ENCODE measurements around the gene TSHZ2.

Gene TSHZ2

DNA sequence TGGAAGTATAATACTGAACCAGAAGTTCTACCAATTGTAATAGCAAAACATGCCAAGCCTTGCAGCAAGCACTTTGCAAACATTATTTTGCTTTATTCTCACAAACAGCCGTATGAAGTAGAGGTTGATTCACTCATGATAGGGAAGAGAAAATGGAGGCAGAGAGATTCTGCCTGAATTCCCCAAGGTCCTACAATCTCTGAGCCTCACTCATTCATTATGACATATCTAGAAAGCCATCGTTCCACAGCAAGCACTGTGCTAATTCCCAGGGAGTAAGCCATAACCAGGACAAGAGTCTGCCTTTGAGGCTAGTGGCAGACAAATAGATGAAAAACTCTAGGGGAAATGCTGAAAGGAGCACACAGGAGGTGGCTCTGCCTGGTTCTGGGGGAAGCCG, 288.0 kb downstream of the TSHZ2 start:
- no peak overlapping the region for H3K27ac ChIP-seq
- TF ChIP-seq, protein P1, sequence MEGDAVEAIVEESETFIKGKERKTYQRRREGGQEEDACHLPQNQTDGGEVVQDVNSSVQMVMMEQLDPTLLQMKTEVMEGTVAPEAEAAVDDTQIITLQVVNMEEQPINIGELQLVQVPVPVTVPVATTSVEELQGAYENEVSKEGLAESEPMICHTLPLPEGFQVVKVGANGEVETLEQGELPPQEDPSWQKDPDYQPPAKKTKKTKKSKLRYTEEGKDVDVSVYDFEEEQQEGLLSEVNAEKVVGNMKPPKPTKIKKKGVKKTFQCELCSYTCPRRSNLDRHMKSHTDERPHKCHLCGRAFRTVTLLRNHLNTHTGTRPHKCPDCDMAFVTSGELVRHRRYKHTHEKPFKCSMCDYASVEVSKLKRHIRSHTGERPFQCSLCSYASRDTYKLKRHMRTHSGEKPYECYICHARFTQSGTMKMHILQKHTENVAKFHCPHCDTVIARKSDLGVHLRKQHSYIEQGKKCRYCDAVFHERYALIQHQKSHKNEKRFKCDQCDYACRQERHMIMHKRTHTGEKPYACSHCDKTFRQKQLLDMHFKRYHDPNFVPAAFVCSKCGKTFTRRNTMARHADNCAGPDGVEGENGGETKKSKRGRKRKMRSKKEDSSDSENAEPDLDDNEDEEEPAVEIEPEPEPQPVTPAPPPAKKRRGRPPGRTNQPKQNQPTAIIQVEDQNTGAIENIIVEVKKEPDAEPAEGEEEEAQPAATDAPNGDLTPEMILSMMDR (IDR thresholded peaks at IDR 0.05): no peak
- TF ChIP-seq ZFX (IDR thresholded peaks at IDR 0.05; ENCODE audit: borderline replicate concordance): no peak

DNA sequence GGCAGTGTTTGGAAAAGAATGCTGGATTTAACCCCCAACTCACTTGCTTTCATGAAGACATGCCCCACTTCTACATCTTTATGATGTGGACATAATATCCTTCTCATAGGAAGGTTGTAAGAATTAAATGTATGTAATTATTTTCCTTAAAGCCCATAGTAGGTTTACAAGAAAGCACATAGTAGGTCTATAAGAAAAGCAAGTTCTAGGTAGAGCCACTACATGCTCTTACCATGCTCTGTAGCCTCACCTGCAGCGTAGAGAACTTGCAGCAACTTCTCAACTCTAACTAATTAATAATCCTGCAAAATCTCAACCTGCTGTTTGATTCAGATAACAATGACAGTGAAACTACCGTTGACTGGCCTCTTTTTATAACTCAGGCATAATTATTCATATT, 288.4 kb downstream of the TSHZ2 start:
- TF ChIP-seq, protein P1 (IDR thresholded peaks at IDR 0.05): no peak
- no peak for TF ChIP-seq ZFX (IDR thresholded peaks at IDR 0.05; ENCODE audit: borderline replicate concordance)
- H3K27ac ChIP-seq: no peak overlapping the region

DNA sequence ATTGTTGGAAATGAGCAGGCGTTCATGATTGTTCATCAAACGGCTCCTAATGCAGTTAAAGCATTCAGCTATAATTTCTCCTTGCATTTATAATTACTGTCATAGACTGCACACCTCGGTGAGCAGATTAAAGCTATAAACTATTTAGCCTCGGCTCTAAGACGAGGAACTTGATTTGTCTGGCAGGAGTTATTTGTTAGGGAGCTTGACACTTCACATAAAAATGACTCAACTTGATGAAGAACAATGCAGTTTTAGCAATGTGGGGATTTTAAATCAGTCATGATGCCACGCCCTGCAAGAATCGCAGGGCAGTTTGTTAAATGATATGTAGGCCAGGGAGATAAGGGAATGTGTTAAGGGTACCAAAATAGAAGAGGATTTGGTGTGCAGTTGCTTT, 290.2 kb downstream of the TSHZ2 start:
- TF ChIP-seq, protein P1 (IDR thresholded peaks at IDR 0.05): no peak
- no peak for TF ChIP-seq ZFX (IDR thresholded peaks at IDR 0.05; ENCODE audit: borderline replicate concordance)
- no peak overlapping the region for H3K27ac ChIP-seq

DNA sequence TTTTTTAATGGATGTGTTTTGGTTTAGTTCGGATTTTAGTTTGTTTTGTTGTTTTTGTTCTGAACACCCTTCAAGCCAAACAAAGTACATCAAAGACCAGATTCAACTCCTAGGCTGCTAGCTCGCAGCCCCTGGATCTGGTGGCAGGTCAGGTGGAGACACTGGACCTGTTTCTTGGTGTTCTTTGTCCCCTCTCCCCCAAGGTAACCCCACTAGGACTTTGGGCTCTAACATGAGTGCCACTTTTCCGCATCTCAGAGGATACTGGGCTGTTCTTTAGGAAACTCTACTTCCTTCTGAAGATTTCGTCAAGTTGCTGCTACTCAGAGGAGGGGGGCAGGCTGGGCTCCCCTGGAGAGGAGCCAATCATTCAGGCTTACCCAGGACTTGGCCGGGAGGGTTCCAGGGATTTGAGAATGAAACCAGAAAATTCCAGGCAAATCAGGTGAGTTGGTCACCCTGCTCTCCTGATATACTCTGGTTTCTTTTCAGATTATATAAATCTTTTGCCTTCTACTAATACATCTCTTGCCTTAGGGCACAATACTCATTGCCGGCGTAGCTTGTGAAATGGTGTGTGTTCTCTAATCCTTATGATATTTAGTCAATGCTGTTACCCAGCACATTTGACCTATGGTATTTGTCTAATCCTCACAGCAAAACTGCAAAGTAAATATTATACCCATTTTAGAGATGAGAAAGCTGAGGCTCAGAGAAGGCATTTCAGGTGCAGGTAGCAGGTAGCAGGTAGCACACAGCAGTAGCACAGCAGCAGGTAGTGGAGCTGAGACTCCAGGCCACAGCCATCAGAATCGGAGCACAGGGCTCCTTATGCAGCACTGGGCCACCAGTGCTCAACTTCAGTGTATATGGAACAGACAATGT, 291.6 kb downstream of the TSHZ2 start:
- TF ChIP-seq ZFX (IDR thresholded peaks at IDR 0.05; ENCODE audit: borderline replicate concordance): no peak
- TF ChIP-seq, protein P1 (IDR thresholded peaks at IDR 0.05): no peak
- no peak overlapping the region for H3K27ac ChIP-seq

DNA sequence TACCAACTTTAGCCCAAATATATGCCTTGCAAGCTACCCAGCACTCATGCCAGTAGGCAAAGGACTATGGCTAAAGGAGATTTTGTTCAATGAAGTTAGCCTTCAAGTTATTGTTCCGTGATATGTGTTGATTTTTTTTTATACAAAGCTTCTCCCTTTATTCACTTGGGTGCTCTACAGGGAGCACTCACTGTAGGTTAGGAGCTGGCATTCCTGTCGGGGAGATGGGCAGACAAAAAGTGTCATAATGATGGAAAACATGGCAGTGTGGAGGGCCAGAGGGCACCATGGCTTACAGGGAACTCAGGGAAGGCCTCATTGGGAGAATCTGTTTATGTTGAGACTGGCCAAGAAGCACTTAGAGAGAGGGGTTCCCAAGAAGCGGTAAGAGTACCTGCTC, 292.4 kb downstream of the TSHZ2 start:
- no peak overlapping the region for H3K27ac ChIP-seq
- TF ChIP-seq, protein P1 (IDR thresholded peaks at IDR 0.05): no peak
- no peak for TF ChIP-seq ZFX (IDR thresholded peaks at IDR 0.05; ENCODE audit: borderline replicate concordance)

DNA sequence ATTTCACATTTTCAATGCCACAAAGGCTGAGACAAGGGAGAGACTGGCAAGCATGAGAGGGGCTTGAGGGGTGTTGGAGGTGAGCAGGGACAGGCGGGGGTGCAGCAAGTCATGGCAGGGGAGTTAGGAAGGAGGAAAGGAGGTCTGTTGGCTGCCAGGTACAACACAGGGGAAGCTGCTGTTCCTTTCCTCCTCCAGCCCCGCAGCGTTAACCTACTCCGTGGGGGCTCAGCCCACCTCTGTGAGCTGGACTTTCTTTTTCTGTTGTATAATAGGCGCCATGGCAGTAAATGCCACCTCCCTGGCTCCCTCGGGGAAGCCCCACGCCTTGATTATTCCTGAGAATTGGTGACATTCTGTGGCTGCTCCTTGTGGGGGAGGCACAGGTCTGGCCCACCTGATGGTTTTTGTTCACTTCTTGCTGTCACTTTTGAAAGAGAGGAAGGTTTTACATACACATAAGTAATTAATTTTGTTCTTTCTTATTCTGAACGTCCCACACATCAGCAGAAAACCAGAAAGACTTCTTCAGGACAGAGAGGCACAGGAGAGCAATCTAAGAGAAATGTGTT, 293.2 kb downstream of the TSHZ2 start:
- no peak overlapping the region for H3K27ac ChIP-seq
- TF ChIP-seq, protein P1 (IDR thresholded peaks at IDR 0.05): no peak
- no peak for TF ChIP-seq ZFX (IDR thresholded peaks at IDR 0.05; ENCODE audit: borderline replicate concordance)

DNA sequence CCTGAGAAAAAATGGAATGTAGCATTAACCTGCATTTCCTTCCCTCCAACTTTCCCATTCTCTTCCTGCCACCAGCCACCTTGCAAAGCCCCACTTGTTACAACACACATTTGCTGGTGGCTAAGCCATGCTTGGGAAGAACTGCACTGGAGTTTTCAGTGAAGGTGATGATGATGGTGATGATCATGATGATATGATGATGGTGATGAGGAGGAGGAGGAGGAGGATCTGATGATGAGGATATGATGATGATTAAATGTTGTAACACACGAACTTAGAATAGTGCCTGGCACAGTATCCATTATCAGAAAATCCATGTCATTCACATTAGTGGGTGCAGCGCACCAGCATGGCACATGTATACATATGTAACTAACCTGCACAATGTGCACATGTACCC, 297.2 kb downstream of the TSHZ2 start:
- no peak overlapping the region for H3K27ac ChIP-seq
- TF ChIP-seq, protein P1 (IDR thresholded peaks at IDR 0.05): no peak
- TF ChIP-seq ZFX (IDR thresholded peaks at IDR 0.05; ENCODE audit: borderline replicate concordance): no peak
